ENCODE measurements around the gene ANKRD62. TPM values are rescaled to one million over a fixed set of nuclear protein-coding genes. Genes with fewer than 3 reads are reported as not detected.

The ANKRD62 gene
- total RNA-seq, result not detected in 2 replicates

DNA sequence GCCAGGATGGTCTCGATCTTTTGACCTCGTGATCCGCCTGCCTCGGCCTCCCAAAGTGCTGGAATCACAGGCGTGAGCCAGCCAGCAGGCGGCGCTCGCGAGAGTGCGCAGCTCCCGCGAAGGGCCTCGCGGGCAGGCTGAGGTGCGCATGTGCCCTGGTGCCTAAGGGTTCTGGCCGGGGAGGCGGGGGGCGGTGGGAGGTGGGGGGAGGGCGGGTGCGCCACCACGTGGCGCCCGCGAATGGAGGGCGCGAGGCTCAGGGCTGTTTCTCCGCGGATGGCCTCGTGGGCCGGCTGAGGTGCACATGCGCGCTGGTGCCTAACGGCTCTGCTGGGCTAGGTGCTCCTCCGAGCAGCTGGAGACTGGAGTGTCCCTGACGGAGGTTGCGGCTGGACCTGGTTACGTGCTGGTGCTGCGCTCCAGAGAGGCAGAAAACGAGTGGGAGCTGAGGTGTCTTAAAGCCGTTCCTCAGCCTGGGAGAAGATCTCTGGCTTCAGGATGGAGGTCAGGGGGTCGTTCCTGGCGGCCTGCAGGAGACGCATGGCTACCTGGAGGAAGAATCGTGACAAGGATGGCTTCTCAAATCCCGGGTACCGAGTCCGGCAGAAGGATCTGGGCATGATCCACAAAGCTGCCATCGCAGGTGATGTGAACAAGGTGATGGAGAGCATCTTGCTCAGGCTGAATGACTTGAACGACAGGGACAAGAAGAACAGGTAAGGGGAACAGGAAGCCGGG lies at the start of gene ANKRD62:
TSS of gene ANKRD62 (plus strand) at position 324 of the 738 bp plus-strand sequence. CDS start at position 499, 175 bp downstream.

Other genes starting within 250 kb of the ANKRD62 start
- 63.9 and 66.9 TPM in 2 replicates for gene CHMP1B, start 242.4 kb upstream of the ANKRD62 start, total RNA-seq
- gene MPPE1, start 185.5 kb upstream of the ANKRD62 start, total RNA-seq, result 34.0 and 38.2 TPM in 2 replicates
- gene IMPA2, start 112.3 kb upstream of the ANKRD62 start, total RNA-seq, result 15.2 and 17.6 TPM in 2 replicates
- 0.09 TPM in 1 of 2 replicates, not detected in the other for gene CIDEA, start 160.5 kb downstream of the ANKRD62 start, total RNA-seq
- 475 and 568 TPM in 2 replicates for gene TUBB6, start 214.4 kb downstream of the ANKRD62 start, total RNA-seq

Measured in smooth muscle cell of bladder (primary cell).